Hematopoietic multipotent progenitor cell treated with erythropoietin and hydrocortisone succinate and interleukin-3 and kit ligand, for 15 days (in vitro differentiated cells): ENCODE results near the gene ZNF771.

Experiments used
- DNase-seq: peaks from one replicate; pipeline ENCODE4 v3.0.0-alpha.2; 2015; ENCODE audit warnings: low spot score

ZNF771 gene

DNA sequence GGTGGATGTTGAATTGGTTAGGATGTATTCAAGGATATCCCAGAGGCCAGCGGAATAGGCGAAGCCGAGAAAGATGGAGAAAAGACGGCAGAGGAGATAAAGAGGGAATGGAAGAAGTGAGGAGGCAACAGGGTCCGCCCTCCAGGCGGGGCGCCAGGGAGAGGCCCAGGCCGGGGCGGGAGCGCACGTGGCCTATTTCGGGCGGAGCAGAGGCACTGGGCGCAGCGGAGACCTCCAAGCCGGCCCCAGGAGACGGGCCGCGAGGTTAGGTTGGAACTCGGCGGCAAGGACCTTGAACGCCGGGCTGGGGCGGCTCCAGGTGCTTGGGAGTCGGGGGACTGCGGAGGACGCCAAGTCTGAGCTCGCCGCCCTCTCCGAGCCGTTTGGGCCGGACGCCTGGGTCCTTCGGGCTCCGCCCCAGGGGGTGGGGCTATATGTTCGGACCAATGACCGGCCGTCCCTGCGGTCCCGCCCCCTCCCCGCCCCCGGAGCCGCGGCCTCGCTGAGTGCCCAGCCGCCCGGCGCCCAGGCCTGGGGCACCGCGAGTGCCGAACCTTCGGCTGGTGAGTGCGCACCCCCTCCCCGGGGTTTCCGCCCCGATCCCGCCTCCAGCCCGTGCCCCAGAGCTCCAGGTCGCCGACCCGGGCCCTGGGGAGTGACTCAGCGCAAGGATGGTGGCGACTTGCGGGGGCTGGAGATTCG lies at the start of gene ZNF771:
Gene ZNF771, plus strand, starts transcription at position 505 of the 702 bp plus-strand sequence. CDS start 448 bp downstream, outside the sequence.
- DNase-seq = peak; percentile 93

DNA sequence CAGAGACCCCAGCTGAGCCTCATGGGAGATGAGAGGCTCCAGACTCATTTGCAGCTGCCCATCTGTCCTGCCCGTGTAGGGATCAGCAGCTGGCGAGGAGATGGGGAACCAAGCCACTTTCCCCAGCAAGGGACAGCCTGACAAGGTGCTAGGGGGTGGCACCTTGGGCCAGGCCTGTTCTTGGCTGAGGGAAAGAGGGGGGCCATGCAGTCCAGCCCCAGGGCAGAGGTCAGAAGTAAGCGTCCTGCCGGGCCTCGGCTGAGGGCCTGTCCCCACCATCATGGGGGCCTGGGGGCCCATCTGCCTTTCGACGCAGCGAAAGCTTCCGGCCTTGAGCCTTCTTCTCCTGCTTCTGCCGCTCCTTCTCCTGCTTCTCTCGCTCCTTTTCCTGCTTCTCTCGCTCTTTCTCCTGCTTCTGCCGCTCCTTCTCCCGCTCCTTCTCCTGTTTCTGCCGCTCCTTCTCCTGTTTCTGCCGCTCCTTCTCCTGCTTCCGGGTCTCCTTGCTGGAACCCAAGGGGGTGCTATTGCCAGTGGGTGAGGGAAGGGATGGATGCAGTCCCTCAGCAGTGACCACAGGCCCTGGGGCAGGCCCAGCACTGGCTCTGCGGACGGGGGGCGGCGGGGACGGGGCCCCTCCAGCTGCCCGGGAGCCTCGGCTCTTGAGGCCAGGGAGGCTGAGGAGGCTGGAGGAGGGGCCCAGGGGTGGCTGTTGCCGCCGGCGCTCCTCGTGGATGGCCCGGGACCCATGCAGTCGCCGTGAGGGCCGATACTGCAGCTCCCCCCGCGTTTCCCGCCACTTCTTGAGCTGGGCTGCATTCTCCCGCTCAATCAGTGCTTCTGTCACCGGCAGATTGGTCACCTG lies 49.5 kb upstream of the ZNF771 start:
- no peak for DNase-seq

DNA sequence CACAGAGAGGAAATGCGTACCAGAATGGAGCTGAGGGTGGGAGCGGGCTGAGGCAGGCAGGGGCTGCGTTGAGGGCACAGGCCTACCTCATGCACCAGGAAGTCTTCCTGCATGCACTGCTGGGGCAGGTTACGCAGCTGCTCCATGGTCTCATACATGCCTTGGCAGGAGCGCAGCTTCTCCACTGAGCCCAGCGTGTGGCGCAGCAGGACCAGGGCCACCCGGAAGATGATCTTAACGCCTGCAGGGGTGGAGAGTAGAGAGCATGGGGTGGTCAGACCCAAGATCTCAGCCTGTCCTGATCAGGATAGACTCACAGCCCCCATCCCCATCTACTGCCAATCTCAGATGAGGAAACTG lies 48.8 kb upstream of the ZNF771 start:
- no peak for DNase-seq

DNA sequence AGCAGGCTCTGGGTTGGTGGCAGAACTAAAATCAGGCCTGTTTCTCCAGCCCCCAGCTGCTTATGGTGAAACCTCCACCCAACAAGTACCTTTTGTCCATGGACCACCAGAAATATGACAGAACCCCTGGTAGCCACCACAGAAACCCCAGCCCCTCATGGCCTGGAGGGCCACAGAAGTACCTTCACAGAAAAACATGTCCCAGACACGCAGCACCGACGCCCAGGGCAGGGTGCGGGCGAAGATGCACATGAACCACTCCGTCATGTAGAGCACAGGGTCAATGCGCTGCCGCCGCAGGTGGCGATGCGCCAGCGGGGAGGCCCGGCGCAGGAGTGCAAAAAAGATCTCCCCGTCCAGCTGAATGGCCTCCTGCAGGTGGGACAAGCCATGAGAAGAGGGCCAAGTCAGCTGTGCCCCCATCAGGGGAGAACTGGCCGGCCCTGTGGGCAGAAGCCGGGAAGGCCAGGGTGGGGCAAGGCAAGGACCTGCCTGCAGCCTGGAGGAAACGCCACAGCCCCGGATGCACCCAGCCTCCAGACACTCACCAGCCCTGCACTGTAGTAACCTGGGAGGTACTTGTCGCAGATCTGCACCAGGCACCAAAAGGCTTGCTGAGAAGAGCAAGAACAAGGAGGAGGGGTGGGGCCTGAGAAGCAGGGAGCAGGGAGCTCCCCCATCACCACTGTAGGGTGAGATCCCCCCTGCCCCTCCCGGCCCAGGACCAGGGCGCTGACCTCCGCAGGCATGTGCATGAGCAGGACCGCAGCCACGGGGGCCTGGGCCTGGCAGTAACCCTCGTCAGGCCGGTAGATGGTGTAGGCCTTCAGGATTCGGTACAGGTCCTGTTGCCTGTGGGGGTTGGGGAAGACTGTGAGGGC lies 48.2 kb upstream of the ZNF771 start:
- DNase-seq = no peak

DNA sequence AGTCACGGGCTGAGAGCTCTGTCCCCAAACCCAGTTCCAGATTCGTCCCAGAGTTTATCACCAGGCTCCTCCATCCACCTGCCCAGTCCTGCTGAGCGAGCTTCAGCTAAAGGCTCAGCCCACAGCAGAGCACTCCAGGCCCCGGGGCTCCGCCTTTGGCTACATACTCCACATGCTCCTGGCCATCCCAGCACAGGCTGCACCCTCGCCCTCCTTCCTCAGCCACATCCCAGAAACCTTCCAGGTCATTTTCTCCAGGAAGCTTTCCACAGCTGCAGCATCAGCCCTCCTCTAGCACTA lies 47.6 kb upstream of the ZNF771 start:
- DNase-seq = no peak

DNA sequence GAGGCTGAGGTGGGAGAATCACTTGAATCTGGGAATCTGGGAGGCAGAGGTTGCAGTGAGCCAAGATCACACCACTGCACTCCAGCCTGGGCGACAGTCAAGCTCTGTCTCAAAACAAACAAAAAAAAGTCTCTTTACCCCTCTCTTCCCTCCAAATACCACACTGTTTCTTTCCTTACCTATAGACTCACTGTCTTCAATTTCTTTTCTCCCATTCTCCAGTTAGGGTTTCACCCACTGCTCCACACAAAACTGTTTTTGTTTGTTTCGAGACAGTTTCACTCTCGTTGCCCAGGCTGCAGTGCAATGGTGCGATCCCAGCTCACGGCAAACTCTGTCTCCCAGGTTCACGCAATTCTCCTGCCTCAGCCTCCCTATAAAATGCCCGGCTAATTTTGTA lies 46.2 kb upstream of the ZNF771 start:
- DNase-seq = no peak

DNA sequence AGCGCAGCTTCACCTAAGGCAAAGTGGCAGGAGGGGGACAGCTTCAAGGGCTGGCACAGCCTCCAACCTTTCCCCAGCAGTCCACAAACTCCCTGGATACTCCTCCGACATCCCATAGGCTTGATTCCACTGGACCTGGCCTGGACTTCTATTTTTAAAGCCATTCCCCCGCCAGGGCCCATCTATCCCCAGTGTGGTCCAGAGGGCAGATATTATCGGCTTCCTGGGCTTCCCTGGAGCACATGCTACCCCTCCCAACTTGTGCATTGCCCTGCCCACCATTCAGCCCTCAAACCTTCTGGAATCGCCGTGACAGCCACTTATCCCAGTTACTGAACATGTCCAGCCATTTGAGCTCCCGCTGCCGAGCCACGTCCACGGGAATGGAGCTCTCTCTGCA lies 42.2 kb upstream of the ZNF771 start:
- no peak for DNase-seq

DNA sequence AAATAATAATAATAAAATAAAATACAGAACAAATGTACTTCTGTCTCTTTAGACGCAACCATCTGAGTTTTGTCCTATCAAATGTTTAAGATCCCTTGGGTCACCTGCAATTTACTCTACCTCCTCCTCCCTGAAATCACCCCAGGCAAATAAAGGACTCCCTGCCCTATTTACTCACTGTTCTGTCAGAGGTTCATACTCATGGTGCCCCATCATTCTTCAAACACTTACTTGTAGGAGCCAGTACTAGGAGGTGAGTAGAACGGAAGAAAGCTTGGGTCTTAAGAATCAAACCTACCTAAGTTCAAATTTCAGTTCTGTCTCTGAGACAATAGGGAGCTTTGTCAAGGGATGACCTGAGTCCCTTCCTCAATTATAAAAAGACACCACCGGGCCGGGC lies 40.9 kb upstream of the ZNF771 start:
- no peak for DNase-seq

DNA sequence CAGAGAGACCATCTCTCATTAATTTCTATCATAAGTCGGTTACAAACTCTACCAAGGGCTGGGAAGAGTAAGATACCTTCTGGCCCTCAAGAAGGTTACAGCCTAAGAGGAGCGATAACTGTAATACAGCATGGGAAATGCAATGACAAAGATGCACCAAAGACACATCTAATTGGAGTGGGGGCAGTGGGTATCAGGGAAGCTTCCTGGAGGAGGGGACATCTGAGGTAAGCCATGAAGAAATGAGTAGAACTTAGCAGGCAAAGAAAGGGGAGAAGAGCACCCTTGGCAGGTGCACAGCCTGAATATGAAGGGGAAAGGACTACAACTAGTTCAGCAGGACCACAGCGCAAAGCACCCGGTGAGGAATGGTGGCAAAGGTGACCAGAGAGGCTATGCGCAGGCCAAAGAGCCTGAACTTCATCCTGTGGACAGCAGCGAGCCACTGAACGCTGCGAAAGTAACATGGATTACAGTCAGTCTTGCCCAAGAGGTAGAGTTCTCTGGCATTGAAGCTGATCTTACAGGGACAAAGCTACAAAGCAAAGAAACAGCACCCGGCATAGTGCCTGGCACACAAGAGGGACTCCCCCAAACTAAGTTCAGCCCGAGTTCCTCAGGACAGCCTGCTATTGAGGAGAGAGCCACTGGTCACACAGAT lies 39.9 kb upstream of the ZNF771 start:
- no peak for DNase-seq

DNA sequence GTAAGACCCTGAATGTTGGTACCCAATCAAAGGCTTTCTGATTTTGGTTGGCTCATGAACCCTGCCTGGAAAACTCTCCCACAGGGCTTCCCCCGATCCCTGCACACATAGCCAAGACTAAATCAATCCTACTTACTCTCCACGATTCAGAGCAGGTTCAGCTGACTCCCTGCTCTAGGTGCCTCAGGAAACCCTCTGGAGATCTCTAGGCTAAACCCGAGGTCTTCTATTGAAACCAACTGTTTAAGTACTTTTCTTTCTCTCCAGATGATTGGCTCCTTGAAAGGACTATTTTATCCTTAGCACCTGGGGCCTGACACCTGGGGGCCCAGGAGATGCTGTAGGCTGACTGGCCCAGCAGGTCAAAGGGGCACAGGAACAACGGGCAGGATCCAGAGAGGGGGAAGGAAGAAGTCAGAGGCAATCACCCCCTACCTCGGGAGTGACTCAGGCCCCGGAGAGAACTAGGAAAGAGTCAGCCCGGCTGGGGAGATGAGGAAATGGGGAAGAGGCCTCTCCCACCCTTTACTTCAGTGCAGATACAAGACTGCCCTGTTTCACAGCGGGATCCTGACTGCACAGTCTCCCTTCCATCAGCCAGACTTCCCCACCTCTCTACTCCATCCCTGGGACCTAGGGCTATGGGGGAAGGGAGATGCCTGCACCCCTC lies 39.1 kb upstream of the ZNF771 start:
- no peak for DNase-seq

DNA sequence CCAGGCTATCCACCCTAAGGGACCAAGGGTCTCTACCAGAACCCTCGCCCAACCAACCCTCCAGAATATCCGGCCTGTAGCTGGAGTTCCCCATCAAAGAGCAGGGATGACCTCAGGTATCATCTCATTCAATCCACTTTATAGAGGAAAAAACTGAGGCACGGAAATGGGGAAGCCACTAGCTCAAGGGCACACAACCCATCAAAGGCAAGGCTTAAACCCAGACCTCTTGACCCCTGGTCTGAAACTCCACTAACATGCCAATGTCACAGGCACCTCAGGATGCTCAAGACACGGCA lies 38.7 kb upstream of the ZNF771 start:
- no peak for DNase-seq

DNA sequence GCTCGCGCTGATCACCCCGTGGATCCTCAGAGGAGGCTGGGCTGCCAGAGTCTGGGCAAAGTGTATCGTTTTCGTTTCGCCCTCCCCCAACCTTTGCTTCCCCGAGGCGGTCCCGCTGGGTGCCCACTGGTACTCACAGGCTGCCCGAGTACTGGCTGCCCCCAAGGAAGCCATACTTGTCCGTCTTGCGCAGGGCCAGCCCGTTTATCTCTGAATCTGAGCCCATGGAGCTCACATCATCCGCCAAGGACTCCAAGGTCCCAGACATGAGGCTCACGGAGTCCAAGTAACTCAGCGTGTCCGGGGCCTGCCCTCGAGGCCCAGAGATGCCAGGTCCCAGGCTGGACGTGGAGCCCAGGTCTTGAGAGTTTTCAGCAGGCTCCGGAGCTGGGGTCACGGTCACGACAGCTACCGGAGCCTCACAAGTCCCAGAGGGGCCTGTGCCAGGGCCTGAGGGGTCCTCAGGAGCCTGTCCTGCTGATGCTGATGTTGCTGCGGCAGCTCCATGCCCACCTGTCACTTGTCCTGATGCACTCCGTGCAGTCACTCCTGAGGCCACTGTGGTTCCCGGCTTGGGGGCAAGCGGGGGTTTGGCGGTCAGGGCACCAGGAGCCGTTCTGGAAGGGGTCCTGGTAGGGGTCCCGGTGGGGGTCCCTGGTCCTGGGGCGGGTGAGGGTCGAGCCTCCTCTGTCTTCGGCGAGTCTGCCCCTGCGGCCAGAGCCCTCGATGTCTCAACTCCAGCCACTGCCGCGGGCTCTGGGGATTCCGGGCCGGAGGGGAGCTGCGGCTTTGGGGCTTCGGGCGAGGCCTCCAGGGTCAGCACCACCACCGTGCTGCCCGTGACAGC lies 38.1 kb upstream of the ZNF771 start:
- peak; percentile 36 for DNase-seq

DNA sequence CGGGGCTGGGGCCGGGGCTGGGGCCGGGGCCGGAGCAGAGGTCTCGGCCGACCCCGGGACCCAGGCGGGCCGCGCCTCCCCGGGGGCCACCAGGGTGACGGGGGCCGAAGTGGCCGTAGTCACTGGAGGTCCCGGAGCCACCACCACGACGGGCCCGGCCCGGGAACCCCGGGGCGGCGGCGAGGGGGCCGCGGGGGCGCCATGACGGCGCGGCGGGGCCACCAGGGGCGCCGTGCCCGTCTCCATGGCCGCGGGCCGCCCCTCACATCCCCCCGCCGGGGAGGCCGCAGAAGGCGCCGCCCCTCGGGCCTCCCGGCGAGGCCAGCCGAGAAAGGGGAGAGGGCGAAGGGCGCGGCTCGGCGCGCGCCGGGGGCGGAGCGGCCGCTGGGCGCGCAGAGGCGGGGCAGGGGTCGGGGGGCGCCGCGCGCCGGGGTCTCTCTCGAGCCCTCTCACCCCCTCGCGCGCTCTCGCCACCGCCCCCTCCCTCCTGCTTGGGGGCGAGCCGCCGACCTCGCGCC lies 37.4 kb upstream of the ZNF771 start:
- no peak for DNase-seq

DNA sequence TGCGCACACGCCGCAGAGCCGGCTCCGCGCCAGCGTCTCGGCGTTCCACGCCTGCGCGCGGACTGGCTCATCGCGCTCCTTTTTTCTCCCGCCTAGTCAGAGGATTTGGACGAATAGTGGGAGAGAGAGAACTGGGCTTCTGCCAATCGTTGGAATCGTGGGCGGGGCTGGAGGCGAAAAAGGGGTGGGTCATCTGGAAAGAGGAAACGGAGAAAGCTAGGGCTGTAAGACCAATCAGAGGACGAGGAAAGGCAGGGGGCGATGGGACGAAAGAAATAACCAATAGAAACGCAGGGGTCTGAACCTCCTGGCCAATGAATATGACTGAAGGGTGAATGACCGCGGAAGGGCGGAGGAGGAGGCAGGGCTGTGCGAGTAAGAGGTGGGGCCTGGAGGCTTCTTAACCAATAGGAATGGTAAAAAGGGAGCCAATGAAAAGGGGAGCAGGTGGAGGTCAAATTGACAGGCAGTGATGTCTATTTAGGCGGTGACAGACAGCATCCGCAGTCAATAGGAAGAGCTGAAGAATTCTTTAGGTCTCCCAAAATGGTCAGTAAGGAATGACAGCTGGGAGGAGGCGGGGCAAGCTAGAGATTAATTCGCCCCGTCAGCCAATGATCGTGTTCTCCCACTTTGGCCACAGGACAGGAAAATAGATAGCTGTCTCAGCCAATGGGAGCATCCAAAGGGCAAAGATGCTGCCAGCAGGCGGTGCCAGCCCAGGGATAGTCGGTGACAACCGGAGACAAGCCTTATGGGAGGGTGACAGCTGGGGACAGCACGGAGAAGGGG lies 36.8 kb upstream of the ZNF771 start, which contains the start of gene TBC1D10B:
Gene TBC1D10B, minus strand, starts transcription at position 39 of the 792 bp plus-strand sequence. CDS start 311 bp downstream, outside the sequence.
- DNase-seq = peak; percentile 100

DNA sequence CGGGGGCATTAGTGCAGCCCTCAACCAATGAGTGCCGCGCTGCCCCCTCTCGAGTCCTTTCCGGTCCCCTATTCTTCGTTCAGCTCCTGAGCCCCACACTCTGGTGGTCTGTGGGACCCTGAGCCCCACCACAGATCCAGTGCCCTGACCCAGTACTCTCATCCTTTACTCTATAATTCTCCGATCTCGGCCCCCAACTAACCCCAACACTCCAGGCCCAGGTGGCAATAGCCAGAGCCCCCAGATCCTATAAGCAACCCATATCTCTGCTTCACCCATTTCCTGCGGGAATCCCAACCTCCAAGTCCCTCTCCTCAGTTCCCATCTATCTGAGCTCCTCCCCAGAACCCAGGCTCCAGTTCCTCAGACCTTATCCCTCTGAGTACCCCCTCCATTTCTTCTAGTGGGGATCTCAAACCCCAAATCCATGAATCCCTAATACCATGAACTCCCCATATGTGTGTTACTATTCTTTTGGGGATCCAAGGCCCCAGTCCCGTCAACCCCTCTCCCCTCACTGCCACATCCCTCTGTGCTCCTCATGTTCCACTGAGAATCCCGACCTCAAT lies 36.1 kb upstream of the ZNF771 start:
- no peak for DNase-seq

DNA sequence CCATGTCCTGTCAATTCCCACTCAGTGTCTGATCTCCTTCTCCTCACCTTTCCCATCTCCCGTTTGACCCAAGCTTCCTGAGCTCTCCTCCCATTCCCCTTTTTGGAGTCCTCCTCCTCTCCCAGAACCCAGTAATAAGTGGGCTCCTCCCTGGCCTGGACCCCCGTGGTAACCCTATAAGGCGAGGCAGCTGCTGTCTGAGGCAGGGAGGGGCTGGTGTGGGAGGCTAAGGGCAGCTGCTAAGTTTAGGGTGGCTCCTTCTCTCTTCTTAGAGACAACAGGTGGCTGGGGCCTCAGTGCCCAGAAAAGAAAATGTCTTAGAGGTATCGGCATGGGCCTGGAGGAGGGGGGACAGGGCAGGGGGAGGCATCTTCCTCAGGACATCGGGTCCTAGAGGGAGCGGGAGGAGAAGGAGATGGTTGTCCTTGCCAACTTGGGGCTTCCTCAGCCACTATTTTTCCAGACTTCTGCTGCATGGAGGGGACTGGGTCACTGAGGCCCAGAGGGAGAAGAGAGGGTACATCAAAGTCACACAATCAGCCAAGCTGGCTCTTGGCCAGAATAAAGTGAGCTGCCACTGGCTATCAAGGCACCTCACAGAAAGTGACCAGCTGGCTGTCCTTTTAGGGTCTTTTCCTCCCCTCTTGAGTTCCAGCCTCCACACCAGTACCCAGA lies 35.2 kb upstream of the ZNF771 start:
- DNase-seq = peak; percentile 38

DNA sequence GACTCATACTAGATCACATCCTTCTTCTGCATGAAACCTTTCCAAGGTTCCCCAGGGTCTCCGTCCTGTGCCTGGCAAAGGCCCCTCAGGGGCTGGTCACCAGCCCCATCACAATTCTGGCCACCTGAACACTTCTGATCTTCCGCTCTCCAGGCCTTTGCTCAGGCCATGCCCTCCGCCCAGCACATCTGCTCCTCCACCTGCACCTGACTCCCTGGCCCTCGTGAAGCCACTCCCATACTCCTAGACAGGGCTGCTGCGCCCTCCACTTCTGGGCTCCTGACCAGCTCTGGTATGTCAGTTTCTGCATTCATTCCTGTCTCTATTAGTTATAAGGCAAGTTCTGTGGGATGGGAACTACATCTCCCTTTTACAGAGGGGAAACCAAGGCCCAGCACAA lies 34.7 kb upstream of the ZNF771 start:
- DNase-seq = no peak

DNA sequence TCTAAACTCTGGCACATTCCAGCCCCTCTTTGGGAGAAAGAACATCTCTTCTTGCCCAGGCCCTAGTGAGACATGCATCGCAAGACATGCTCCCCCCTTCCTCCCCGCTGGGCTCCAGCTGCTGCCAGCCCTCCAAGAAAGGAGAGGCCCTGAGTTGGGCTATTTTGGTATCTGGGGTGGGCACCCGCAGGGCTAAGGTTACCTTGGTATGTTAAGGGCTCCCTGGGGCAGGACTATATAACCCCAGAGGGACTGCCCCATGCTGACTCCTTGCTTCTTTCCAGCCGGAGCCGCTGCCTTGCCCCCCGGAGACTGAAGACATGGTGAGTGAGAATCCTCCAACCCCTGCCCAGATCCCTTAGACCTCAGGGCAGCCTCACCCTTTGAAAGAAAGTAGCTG lies 32.9 kb upstream of the ZNF771 start, which contains the start of gene MYL11:
Gene MYL11, plus strand, starts transcription at position 265 of the 400 bp plus-strand sequence. Its CDS starts 56 bp downstream, at position 321.
- no peak for DNase-seq

DNA sequence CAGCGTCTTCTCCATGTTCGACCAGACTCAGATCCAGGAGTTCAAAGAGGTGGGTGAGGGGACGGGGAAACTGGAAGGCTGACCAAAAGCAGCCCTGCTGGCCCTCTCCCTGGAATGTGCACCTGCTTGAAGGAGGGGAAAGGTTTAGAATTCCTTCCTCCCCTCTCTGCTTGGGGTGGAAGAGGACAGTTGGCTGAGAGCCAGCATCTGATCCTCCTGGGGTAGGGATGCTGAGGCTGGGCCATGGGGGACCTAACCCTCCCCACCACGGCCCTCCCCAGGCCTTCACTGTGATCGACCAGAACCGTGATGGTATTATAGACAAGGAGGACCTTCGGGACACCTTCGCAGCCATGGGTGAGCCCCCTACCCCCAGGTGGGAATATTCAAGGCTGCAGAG lies 31.5 kb upstream of the ZNF771 start:
- no peak for DNase-seq
